HEK293 (cell line): ENCODE measurements around the gene DOCK8.

Source experiments
- CTCF ChIA-PET: fragments of 350-600 bp; formaldehyde crosslinking; extraction: SDS; loops from one replicate; lab custom pipeline; 2021; ENCODE audit warnings: antibody characterized with exemption; lab: Yijun Ruan, JAX
- POLR2A ChIA-PET: fragments of 300-600 bp; formaldehyde crosslinking; extraction: SDS; loops from one replicate; lab custom pipeline; 2020; ENCODE audit warnings: antibody characterized with exemption, inconsistent platforms; lab: Yijun Ruan, JAX
- H3K27ac ChIP-seq: fragments of 200-500 bp; sonication (Bioruptor generic); 2 replicates; pipeline ENCODE4 v1.5.1; 2014; ENCODE audit warnings: low read depth, low read length, control low read depth, inconsistent platforms; ENCODE audit errors: extremely low read depth
- H3K36me3 ChIP-seq, 2 experiments: fragments of 200-500 bp in 1 of 2; sonication (Bioruptor generic) in 1 of 2; 1 replicate in 1 of 2; 2 replicates in 1 of 2; pipeline ENCODE4 v1.5.1; 2014 to 2017; ENCODE audit warnings: inconsistent platforms in 2 of 2, low read length in 2 of 2; ENCODE audit not compliant: control insufficient read depth in 2 of 2, insufficient read depth in 1 of 2
- H3K4me1 ChIP-seq: fragments of 200-500 bp; sonication (Bioruptor generic); 2 replicates; pipeline ENCODE4 v1.5.1; 2014; ENCODE audit warnings: mild to moderate bottlenecking, low read length, inconsistent platforms; ENCODE audit not compliant: control insufficient read depth, insufficient read depth
- H3K4me3 ChIP-seq: 2 replicates; pipeline ENCODE4 v1.5.1; 2011; ENCODE audit warnings: low read depth, mild to moderate bottlenecking, control low read depth, low read length, moderate library complexity
- H3K9me3 ChIP-seq: fragments of 200-500 bp; sonication (Bioruptor generic); 2 replicates; pipeline ENCODE4 v1.5.1; 2014; ENCODE audit warnings: low read depth, low read length, inconsistent platforms; ENCODE audit not compliant: control insufficient read depth, insufficient read depth
- EGR2 ChIP-seq: fragments of 450-650 bp; formaldehyde crosslinking; IDR thresholded peaks from 2 replicates; pipeline ENCODE4 v1.5.1; 2016; ENCODE audit warnings: low read depth, missing biosample characterization, missing genetic modification characterization
- FEZF1 ChIP-seq: fragments of 450-650 bp; formaldehyde crosslinking; IDR thresholded peaks from 2 replicates; pipeline ENCODE4 v1.5.1; 2016; ENCODE audit warnings: missing biosample characterization, missing genetic modification characterization
- GLIS2 ChIP-seq: fragments of 450-650 bp; formaldehyde crosslinking; IDR thresholded peaks from 2 replicates; pipeline ENCODE4 v1.5.1; 2016; ENCODE audit warnings: missing biosample characterization, missing genetic modification characterization
- KLF7 ChIP-seq: fragments of 450-650 bp; formaldehyde crosslinking; IDR thresholded peaks from 2 replicates; pipeline ENCODE4 v1.5.1; 2016; ENCODE audit warnings: missing biosample characterization, missing genetic modification characterization, borderline replicate concordance
- PRDM1 ChIP-seq: fragments of 450-650 bp; formaldehyde crosslinking; IDR thresholded peaks from 2 replicates; pipeline ENCODE4; 2016; ENCODE audit warnings: missing biosample characterization, missing genetic modification characterization
- REPIN1 ChIP-seq: fragments of 450-650 bp; formaldehyde crosslinking; IDR thresholded peaks from 2 replicates; pipeline ENCODE4 v1.5.1; 2017; ENCODE audit warnings: missing biosample characterization, missing genetic modification characterization, low read depth
- SP2 ChIP-seq: fragments of 450-650 bp; formaldehyde crosslinking; IDR thresholded peaks from 2 replicates; pipeline ENCODE4 v1.5.1; 2016; ENCODE audit warnings: missing biosample characterization, missing genetic modification characterization
- ZBTB48 ChIP-seq: fragments of 450-650 bp; formaldehyde crosslinking; IDR thresholded peaks from 2 replicates; pipeline ENCODE4 v1.5.1; 2016; ENCODE audit warnings: missing biosample characterization, missing genetic modification characterization
- ZNF133 ChIP-seq: fragments of 450-650 bp; formaldehyde crosslinking; IDR thresholded peaks from 2 replicates; pipeline ENCODE4 v1.5.1; 2016; ENCODE audit warnings: missing biosample characterization, missing genetic modification characterization
- ZNF248 ChIP-seq: fragments of 450-650 bp; formaldehyde crosslinking; IDR thresholded peaks from 2 replicates; pipeline ENCODE4 v1.5.1; 2017; ENCODE audit warnings: missing biosample characterization, missing genetic modification characterization
- ZNF292 ChIP-seq: fragments of 450-650 bp; formaldehyde crosslinking; IDR thresholded peaks from 2 replicates; pipeline ENCODE4 v1.5.1; 2016; ENCODE audit warnings: low read depth, missing biosample characterization, missing genetic modification characterization, borderline replicate concordance
- ZNF335 ChIP-seq: fragments of 450-650 bp; formaldehyde crosslinking; conservative IDR thresholded peaks from 2 replicates; pipeline ENCODE4 v1.5.1; 2016; ENCODE audit warnings: missing biosample characterization, missing genetic modification characterization
- ZNF426 ChIP-seq: fragments of 450-650 bp; formaldehyde crosslinking; IDR thresholded peaks from 2 replicates; pipeline ENCODE4 v1.5.1; 2017; ENCODE audit warnings: missing biosample characterization, missing genetic modification characterization, mild to moderate bottlenecking, inconsistent platforms, moderate library complexity
- ZNF501 ChIP-seq: fragments of 450-650 bp; formaldehyde crosslinking; IDR thresholded peaks from 2 replicates; pipeline ENCODE4 v1.5.1; 2016; ENCODE audit warnings: missing biosample characterization, missing genetic modification characterization
- ZNF521 ChIP-seq: fragments of 450-650 bp; formaldehyde crosslinking; IDR thresholded peaks from 2 replicates; pipeline ENCODE4 v1.5.1; 2017; ENCODE audit warnings: missing biosample characterization, mild to moderate bottlenecking, missing genetic modification characterization
- ZNF561 ChIP-seq: fragments of 450-650 bp; IDR thresholded peaks from 2 replicates; pipeline ENCODE4 v1.5.1; 2018; ENCODE audit warnings: missing biosample characterization, missing genetic modification characterization, borderline replicate concordance
- ZNF621 ChIP-seq: fragments of 450-650 bp; formaldehyde crosslinking; IDR thresholded peaks from 2 replicates; pipeline ENCODE4 v1.5.1; 2017; ENCODE audit warnings: missing biosample characterization, missing genetic modification characterization
- ZNF624 ChIP-seq: fragments of 450-650 bp; formaldehyde crosslinking; IDR thresholded peaks from 2 replicates; pipeline ENCODE4 v1.5.1; 2017; ENCODE audit warnings: missing biosample characterization, missing genetic modification characterization
- ZNF660 ChIP-seq: fragments of 450-650 bp; IDR thresholded peaks from 2 replicates; pipeline ENCODE4 v1.5.1; 2018; ENCODE audit warnings: missing biosample characterization, mild to moderate bottlenecking, missing genetic modification characterization
- ZNF664 ChIP-seq: fragments of 450-650 bp; formaldehyde crosslinking; IDR thresholded peaks from 2 replicates; pipeline ENCODE4 v1.5.1; 2016; ENCODE audit warnings: missing biosample characterization, missing genetic modification characterization
- ZNF707 ChIP-seq: fragments of 450-650 bp; formaldehyde crosslinking; IDR thresholded peaks from 2 replicates; pipeline ENCODE4 v1.5.1; 2016; ENCODE audit warnings: missing biosample characterization, missing genetic modification characterization
- ZNF776 ChIP-seq: fragments of 450-650 bp; formaldehyde crosslinking; IDR thresholded peaks from 2 replicates; pipeline ENCODE4 v1.5.0; 2017; ENCODE audit warnings: missing biosample characterization, missing genetic modification characterization, borderline replicate concordance
- TF ChIP-seq, protein P1 (sequence below): fragments of 450-650 bp; formaldehyde crosslinking; conservative IDR thresholded peaks from 2 replicates; pipeline ENCODE4 v1.5.1; 2016; ENCODE audit warnings: low read depth, missing biosample characterization, missing genetic modification characterization
- TF ChIP-seq, protein P2 (sequence below): fragments of 450-650 bp; formaldehyde crosslinking; IDR thresholded peaks from 2 replicates; pipeline ENCODE4 v1.5.1; 2016; ENCODE audit warnings: missing biosample characterization, missing genetic modification characterization

The DOCK8 gene

DNA sequence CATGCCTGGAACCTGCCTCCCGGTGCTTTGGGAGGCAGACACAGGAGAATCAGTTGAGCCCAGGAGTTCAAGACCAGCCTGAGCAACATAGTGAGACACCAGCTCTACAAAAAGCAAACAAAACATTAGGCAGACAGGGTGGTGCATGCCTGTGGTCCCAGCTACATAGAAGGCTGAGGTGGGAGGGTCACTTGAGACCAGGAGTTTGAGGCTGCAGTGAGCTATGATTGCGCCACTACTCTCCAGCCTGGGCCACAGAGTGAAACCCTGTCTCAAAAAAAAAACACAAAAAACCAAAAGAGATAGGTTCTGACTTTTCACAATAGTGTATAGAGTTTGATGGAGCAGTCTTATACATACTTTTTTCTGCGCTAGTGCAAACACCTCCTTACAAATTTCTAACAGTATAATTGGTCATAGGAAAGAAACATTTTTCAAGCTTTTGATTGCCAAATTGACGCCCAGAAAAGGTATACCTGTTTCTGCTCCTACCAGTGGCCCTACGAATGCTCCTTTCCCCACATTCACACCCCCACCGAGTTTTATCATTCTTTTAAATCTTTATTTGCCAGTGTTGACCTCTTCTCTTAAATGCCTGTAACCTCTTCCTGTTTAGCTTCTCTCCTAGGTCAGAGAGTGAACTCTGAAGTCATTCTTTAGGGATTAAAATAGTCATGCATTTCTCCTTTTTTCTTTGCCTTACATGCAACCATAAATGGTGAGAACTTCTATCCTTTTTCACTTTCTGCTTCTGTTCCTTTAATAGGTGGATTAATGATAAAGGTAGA, 7.5 kb downstream of the DOCK8 start (continued):
- TF ChIP-seq, protein P1, sequence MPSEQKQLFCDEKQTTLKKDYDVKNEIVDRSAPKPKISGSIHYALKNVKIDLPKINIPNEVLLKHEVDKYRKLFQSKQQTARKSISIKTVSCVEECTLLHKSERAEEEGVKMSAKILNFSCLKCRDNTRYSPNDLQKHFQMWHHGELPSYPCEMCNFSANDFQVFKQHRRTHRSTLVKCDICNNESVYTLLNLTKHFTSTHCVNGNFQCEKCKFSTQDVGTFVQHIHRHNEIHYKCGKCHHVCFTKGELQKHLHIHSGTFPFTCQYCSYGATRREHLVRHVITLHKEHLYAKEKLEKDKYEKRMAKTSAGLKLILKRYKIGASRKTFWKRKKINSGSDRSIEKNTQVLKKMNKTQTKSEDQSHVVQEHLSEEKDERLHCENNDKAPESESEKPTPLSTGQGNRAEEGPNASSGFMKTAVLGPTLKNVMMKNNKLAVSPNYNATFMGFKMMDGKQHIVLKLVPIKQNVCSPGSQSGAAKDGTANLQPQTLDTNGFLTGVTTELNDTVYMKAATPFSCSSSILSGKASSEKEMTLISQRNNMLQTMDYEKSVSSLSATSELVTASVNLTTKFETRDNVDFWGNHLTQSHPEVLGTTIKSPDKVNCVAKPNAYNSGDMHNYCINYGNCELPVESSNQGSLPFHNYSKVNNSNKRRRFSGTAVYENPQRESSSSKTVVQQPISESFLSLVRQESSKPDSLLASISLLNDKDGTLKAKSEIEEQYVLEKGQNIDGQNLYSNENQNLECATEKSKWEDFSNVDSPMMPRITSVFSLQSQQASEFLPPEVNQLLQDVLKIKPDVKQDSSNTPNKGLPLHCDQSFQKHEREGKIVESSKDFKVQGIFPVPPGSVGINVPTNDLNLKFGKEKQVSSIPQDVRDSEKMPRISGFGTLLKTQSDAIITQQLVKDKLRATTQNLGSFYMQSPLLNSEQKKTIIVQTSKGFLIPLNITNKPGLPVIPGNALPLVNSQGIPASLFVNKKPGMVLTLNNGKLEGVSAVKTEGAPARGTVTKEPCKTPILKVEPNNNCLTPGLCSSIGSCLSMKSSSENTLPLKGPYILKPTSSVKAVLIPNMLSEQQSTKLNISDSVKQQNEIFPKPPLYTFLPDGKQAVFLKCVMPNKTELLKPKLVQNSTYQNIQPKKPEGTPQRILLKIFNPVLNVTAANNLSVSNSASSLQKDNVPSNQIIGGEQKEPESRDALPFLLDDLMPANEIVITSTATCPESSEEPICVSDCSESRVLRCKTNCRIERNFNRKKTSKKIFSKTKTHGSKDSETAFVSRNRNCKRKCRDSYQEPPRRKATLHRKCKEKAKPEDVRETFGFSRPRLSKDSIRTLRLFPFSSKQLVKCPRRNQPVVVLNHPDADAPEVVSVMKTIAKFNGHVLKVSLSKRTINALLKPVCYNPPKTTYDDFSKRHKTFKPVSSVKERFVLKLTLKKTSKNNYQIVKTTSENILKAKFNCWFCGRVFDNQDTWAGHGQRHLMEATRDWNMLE (tag by site-specific recombination) = no peak

DNA sequence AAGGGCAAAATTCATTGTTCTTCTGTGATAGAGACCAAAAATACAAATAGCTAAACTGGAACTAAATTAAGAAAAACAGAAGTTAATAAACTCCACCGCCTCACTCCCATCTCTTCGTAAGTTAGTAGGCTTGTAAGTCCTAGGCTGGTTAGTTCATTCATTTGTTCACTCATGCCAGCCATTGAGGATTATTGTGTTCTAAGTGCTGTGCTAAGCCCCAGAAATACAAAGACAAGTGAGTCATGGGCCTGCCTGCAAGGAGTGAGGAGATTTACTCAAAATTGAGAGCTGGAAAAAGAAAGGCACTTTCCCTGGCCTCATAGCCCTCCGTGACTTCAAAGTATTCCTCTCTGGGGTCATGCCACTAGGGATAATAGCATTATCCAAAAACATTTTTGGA, 8.5 kb downstream of the DOCK8 start:
- POLR2A ChIA-PET = interaction anchor here (1.7 kb wide), 1 partner anchor 9 kb away, joined by 6 read pairs; the partner anchor contains the start of gene DOCK8
- peaks cover 6% of the 10 kb centered on the region; the same call in 1 of the 2 replicates for H3K4me1 ChIP-seq
- 0 out of 2 replicates have a peak, but pooled peaks have one; percentile 13 for TF ChIP-seq ZNF335 (tag by site-specific recombination)
- 0 out of 2 replicates have a peak, but pooled peaks have one; percentile 9 for TF ChIP-seq PRDM1 (tag by site-specific recombination)
- TF ChIP-seq ZNF660 = no peak
- H3K36me3 ChIP-seq = no peaks in the 10 kb centered on the region
- no peak overlapping the region for H3K27ac ChIP-seq
- CTCF ChIA-PET = no interaction called here
- no peaks in the 10 kb centered on the region for H3K9me3 ChIP-seq
- H3K4me3 ChIP-seq = no peak overlapping the region

DNA sequence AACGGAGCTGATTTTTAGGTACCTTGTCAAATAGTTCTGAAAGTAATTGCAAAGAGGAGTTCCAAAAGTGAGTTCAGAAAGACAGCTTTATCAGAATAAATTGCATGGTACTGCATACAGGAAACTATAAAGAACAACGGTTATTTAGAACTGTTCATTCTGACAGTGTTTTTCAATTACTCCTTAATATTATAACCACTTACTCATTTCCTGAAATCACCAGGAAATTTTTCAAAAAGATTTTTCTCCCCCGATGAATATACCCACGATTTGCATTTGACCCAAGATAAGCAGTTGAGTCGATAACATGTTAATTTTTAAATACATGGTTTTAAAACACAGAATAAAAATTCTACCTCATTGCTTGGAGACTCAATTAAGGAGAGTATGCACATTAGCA, 9.4 kb downstream of the DOCK8 start:
- Histone ChIP-seq H3K9me3 (no peaks in the 10 kb centered on the region), H3K4me3 (no peak overlapping the region)
- POLR2A ChIA-PET = interaction anchor here (1.0 to 1.7 kb wide), 2 partner anchors 9 to 785 kb away, joined by 3 to 6 read pairs; partner anchors contain the start of gene DOCK8

More for the DNA sequence above, 9.4 kb downstream of the DOCK8 start:
- no peak for TF ChIP-seq ZNF501
- no peak for TF ChIP-seq ZNF426
- no peak for TF ChIP-seq ZNF707 (tag by site-specific recombination)
- TF ChIP-seq, protein P2, sequence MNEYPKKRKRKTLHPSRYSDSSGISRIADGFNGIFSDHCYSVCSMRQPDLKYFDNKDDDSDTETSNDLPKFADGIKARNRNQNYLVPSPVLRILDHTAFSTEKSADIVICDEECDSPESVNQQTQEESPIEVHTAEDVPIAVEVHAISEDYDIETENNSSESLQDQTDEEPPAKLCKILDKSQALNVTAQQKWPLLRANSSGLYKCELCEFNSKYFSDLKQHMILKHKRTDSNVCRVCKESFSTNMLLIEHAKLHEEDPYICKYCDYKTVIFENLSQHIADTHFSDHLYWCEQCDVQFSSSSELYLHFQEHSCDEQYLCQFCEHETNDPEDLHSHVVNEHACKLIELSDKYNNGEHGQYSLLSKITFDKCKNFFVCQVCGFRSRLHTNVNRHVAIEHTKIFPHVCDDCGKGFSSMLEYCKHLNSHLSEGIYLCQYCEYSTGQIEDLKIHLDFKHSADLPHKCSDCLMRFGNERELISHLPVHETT (tag by site-specific recombination) = no peak
- TF ChIP-seq ZNF621 (tag by site-specific recombination) = no peak
- no peak for TF ChIP-seq SP2 (tag by site-specific recombination)
- no peak for TF ChIP-seq ZNF624 (tag by site-specific recombination)
- TF ChIP-seq REPIN1 (tag by site-specific recombination) = no peak
- no peak for TF ChIP-seq ZNF664
- TF ChIP-seq ZNF521 = no peak
- TF ChIP-seq EGR2 = no peak
- TF ChIP-seq ZNF248 = no peak
- TF ChIP-seq ZBTB48 (tag by site-specific recombination) = no peak
- TF ChIP-seq ZNF292 (tag by site-specific recombination) = no peak
- TF ChIP-seq KLF7 (tag by site-specific recombination) = no peak
- no peak for TF ChIP-seq FEZF1 (tag by site-specific recombination)
- no peak for TF ChIP-seq GLIS2 (tag by site-specific recombination)
- no peak for TF ChIP-seq ZNF561 (tag by site-specific recombination)
- no peak for TF ChIP-seq ZNF776 (tag by site-specific recombination)
- TF ChIP-seq ZNF133 (tag by site-specific recombination) = no peak
- Histone ChIP-seq H3K36me3 (no peaks in the 10 kb centered on the region), H3K27ac (no peak overlapping the region), H3K4me1 (peaks cover 6% of the 10 kb centered on the region; the same call in 1 of the 2 replicates)
- CTCF ChIA-PET = interaction anchor here (0.5 kb wide), 1 partner anchor 13 kb away, joined by 4 read pairs; no protein-coding TSS in a partner anchor
